Trophoblast cell (in vitro differentiated cells and primary cell): ENCODE results near the gene KCNIP4.

Experiments
- DNase-seq, 2 donors: peaks; one replicate each; pipeline ENCODE4 v3.0.0-alpha.2; 2016
- H2AFZ ChIP-seq: 2 replicates; pipeline ENCODE4 v1.6.1; 2013; ENCODE audit warnings: low read length, moderate library complexity, mild to moderate bottlenecking; ENCODE audit not compliant: insufficient read depth, poor library complexity
- H2AK5ac ChIP-seq: 2 replicates; pipeline ENCODE4 v1.6.1; 2013; ENCODE audit warnings: mild to moderate bottlenecking, low read length
- H2BK120ac ChIP-seq: 2 replicates; pipeline ENCODE4 v1.6.1; 2013; ENCODE audit warnings: low read length, mild to moderate bottlenecking, moderate library complexity; ENCODE audit not compliant: insufficient read depth, poor library complexity
- H2BK12ac ChIP-seq: 2 replicates; pipeline ENCODE4 v1.6.1; 2013; ENCODE audit warnings: mild to moderate bottlenecking, low read length, moderate library complexity
- H2BK5ac ChIP-seq: 2 replicates; pipeline ENCODE4 v1.6.1; 2013; ENCODE audit warnings: low read length, low read depth, moderate library complexity, mild to moderate bottlenecking; ENCODE audit not compliant: poor library complexity
- H3K14ac ChIP-seq: 2 replicates; pipeline ENCODE4 v1.6.1; 2013; ENCODE audit warnings: mild to moderate bottlenecking, low read length
- H3K18ac ChIP-seq: 2 replicates; pipeline ENCODE4 v1.6.1; 2013; ENCODE audit warnings: mild to moderate bottlenecking, low read length
- H3K23ac ChIP-seq: 2 replicates; pipeline ENCODE4 v1.6.1; 2013; ENCODE audit warnings: low read length
- H3K27ac ChIP-seq: 2 replicates; pipeline ENCODE4 v1.5.1; 2013; ENCODE audit warnings: low read depth, mild to moderate bottlenecking, inconsistent platforms, low read length, moderate library complexity
- H3K27me3 ChIP-seq: 2 replicates; pipeline ENCODE4 v1.6.1; 2013; ENCODE audit warnings: inconsistent platforms, mild to moderate bottlenecking, low read length, moderate library complexity; ENCODE audit not compliant: insufficient read depth
- H3K36me3 ChIP-seq, 2 experiments: 1 replicate in 1 of 2; 2 replicates in 1 of 2; pipeline ENCODE4 v1.6.1; 2013; ENCODE audit warnings: low read length in 2 of 2, mild to moderate bottlenecking in 2 of 2, moderate library complexity in 1 of 2; ENCODE audit not compliant: insufficient read depth in 2 of 2, control insufficient read depth in 1 of 2
- H3K4ac ChIP-seq: 2 replicates; pipeline ENCODE4 v1.6.1; 2013; ENCODE audit warnings: low read depth, mild to moderate bottlenecking, low read length, moderate library complexity
- H3K4me1 ChIP-seq, 2 experiments: 1 replicate in 1 of 2; 2 replicates in 1 of 2; pipeline ENCODE4 v1.6.1; 2013; ENCODE audit warnings: low read length in 2 of 2, mild to moderate bottlenecking in 2 of 2, moderate library complexity in 1 of 2; ENCODE audit not compliant: insufficient read depth in 2 of 2, control insufficient read depth in 1 of 2
- H3K4me2 ChIP-seq: 2 replicates; pipeline ENCODE4 v1.6.1; 2013; ENCODE audit warnings: inconsistent platforms, mild to moderate bottlenecking, low read length, moderate library complexity
- H3K4me3 ChIP-seq: 2 replicates; pipeline ENCODE4 v1.5.1; 2013; ENCODE audit warnings: mild to moderate bottlenecking, low read depth, low read length, inconsistent platforms
- H3K79me1 ChIP-seq: one replicate; pipeline ENCODE4 v1.6.1; 2013; ENCODE audit warnings: low read length
- H3K79me2 ChIP-seq: 2 replicates; pipeline ENCODE4 v1.6.1; 2013; ENCODE audit warnings: low read length, mild to moderate bottlenecking; ENCODE audit not compliant: control insufficient read depth, insufficient read depth, poor library complexity
- H3K9ac ChIP-seq: 2 replicates; pipeline ENCODE4 v1.6.1; 2013; ENCODE audit warnings: mild to moderate bottlenecking, low read length
- H3K9me3 ChIP-seq: 2 replicates; pipeline ENCODE4 v1.6.1; 2013; ENCODE audit warnings: low read depth, mild to moderate bottlenecking, control low read depth, inconsistent platforms, low read length; ENCODE audit not compliant: insufficient read depth
- H4K12ac ChIP-seq: 2 replicates; pipeline ENCODE4 v1.6.1; 2013; ENCODE audit warnings: low read depth, mild to moderate bottlenecking, low read length, moderate library complexity
- H4K8ac ChIP-seq: 2 replicates; pipeline ENCODE4 v1.6.1; 2013; ENCODE audit warnings: low read depth, mild to moderate bottlenecking, low read length, moderate library complexity
- H4K91ac ChIP-seq: one replicate; pipeline ENCODE4 v1.6.1; 2013; ENCODE audit warnings: low read depth, mild to moderate bottlenecking, low read length, moderate library complexity
- WGBS: extraction: QIAGEN DNeasy Blood & Tissue Kit; methylation state at CpG from one replicate; pipeline ENCODE4 v1.1.7; 2013; ENCODE audit warnings: missing lambda C conversion rate; ENCODE audit not compliant: insufficient read length, insufficient coverage; ENCODE audit errors: extremely low coverage; 5-methylcytosine and 5-hydroxymethylcytosine counted together

KCNIP4 gene

GRCh38 chr4:21577056-21577455 is 371.5 kb downstream of the KCNIP4 start:
- H2BK120ac ChIP-seq: no peak overlapping the region
- H3K4me1 ChIP-seq: no peaks in the 10 kb centered on the region
- H3K14ac ChIP-seq: no peak overlapping the region
- no peak overlapping the region for H3K9ac ChIP-seq
- no peak overlapping the region for H3K27ac ChIP-seq
- H3K23ac ChIP-seq: no peak overlapping the region
- H2AK5ac ChIP-seq: no peak overlapping the region
- no CpG with 5 or more reads among the region's 2 CpGs for WGBS
- H3K4me3 ChIP-seq: no peak overlapping the region
- H3K27me3 ChIP-seq: no peaks in the 10 kb centered on the region
- H3K9me3 ChIP-seq: no peaks in the 10 kb centered on the region
- no peak for DNase-seq
- H4K91ac ChIP-seq: no peak overlapping the region
- no peak overlapping the region for H4K8ac ChIP-seq
- H3K18ac ChIP-seq: no peak overlapping the region
- H4K12ac ChIP-seq: no peak overlapping the region
- H3K4me2 ChIP-seq: no peak overlapping the region
- no peak overlapping the region for H2AFZ ChIP-seq
- H3K79me2 ChIP-seq: no peaks in the 10 kb centered on the region
- H2BK5ac ChIP-seq: no peak overlapping the region
- no peak overlapping the region for H2BK12ac ChIP-seq
- no peak overlapping the region for H3K4ac ChIP-seq
- no peaks in the 10 kb centered on the region for H3K79me1 ChIP-seq
- H3K36me3 ChIP-seq: no peaks in the 10 kb centered on the region

- H3K4me1 ChIP-seq: no peaks in the 10 kb centered on the region
- H3K9me3 ChIP-seq: no peaks in the 10 kb centered on the region
- WGBS: no CpG with 5 or more reads among the region's 3 CpGs
- H2BK5ac ChIP-seq: no peak overlapping the region
- no peak overlapping the region for H3K4ac ChIP-seq
- no peak overlapping the region for H3K4me3 ChIP-seq
- no peak overlapping the region for H3K14ac ChIP-seq
- H4K12ac ChIP-seq: no peak overlapping the region
- H4K8ac ChIP-seq: no peak overlapping the region
- no peaks in the 10 kb centered on the region for H3K79me2 ChIP-seq
- H3K36me3 ChIP-seq: no peaks in the 10 kb centered on the region
- H3K18ac ChIP-seq: no peak overlapping the region
- no peak overlapping the region for H2AFZ ChIP-seq
- no peak overlapping the region for H3K27ac ChIP-seq
- DNase-seq: no peak
- no peaks in the 10 kb centered on the region for H3K27me3 ChIP-seq
- no peak overlapping the region for H3K4me2 ChIP-seq
- no peaks in the 10 kb centered on the region for H3K79me1 ChIP-seq
- no peak overlapping the region for H3K23ac ChIP-seq
- no peak overlapping the region for H2BK120ac ChIP-seq
- no peak overlapping the region for H3K9ac ChIP-seq
- no peak overlapping the region for H2BK12ac ChIP-seq
- H4K91ac ChIP-seq: no peak overlapping the region
- no peak overlapping the region for H2AK5ac ChIP-seq
Observed at GRCh38 chr4:21571100-21571499, 377.5 kb downstream of the KCNIP4 start.

- no peak overlapping the region for H4K12ac ChIP-seq
- H2BK12ac ChIP-seq: no peak overlapping the region
- no peak overlapping the region for H2AFZ ChIP-seq
- no peaks in the 10 kb centered on the region for H3K79me2 ChIP-seq
- H3K36me3 ChIP-seq: no peaks in the 10 kb centered on the region
- no peak overlapping the region for H3K4ac ChIP-seq
- H2AK5ac ChIP-seq: no peak overlapping the region
- H4K91ac ChIP-seq: no peak overlapping the region
- H3K4me2 ChIP-seq: no peak overlapping the region
- H4K8ac ChIP-seq: no peak overlapping the region
- H3K4me1 ChIP-seq: no peaks in the 10 kb centered on the region
- H3K9me3 ChIP-seq: no peaks in the 10 kb centered on the region
- no peak overlapping the region for H2BK120ac ChIP-seq
- no peak overlapping the region for H3K27ac ChIP-seq
- H2BK5ac ChIP-seq: no peak overlapping the region
- no CpG with 5 or more reads among the region's 2 CpGs for WGBS
- no peak overlapping the region for H3K4me3 ChIP-seq
- H3K9ac ChIP-seq: no peak overlapping the region
- no peak overlapping the region for H3K23ac ChIP-seq
- no peaks in the 10 kb centered on the region for H3K79me1 ChIP-seq
- H3K27me3 ChIP-seq: no peaks in the 10 kb centered on the region
- no peak overlapping the region for H3K14ac ChIP-seq
- no peak for DNase-seq
- H3K18ac ChIP-seq: no peak overlapping the region
Observed at GRCh38 chr4:21569638-21570037, 378.9 kb downstream of the KCNIP4 start.

GRCh38 chr4:21555083-21555482 is 393.5 kb downstream of the KCNIP4 start:
- H4K91ac ChIP-seq: no peak overlapping the region
- no peak overlapping the region for H3K14ac ChIP-seq
- H3K4me2 ChIP-seq: no peak overlapping the region
- no peak overlapping the region for H2AFZ ChIP-seq
- no CpG with 5 or more reads among the region's 3 CpGs for WGBS
- H3K79me2 ChIP-seq: no peaks in the 10 kb centered on the region
- H2BK5ac ChIP-seq: no peak overlapping the region
- H3K79me1 ChIP-seq: no peaks in the 10 kb centered on the region
- H3K36me3 ChIP-seq: no peaks in the 10 kb centered on the region
- no peak overlapping the region for H2AK5ac ChIP-seq
- H3K4ac ChIP-seq: no peak overlapping the region
- H3K23ac ChIP-seq: no peak overlapping the region
- no peak overlapping the region for H3K9ac ChIP-seq
- no peak overlapping the region for H4K12ac ChIP-seq
- H3K9me3 ChIP-seq: no peaks in the 10 kb centered on the region
- H3K27me3 ChIP-seq: no peaks in the 10 kb centered on the region
- no peak overlapping the region for H2BK12ac ChIP-seq
- H2BK120ac ChIP-seq: no peak overlapping the region
- H4K8ac ChIP-seq: no peak overlapping the region
- no peak overlapping the region for H3K4me3 ChIP-seq
- no peak overlapping the region for H3K27ac ChIP-seq
- H3K4me1 ChIP-seq: no peaks in the 10 kb centered on the region
- H3K18ac ChIP-seq: no peak overlapping the region
- DNase-seq: no peak
